BLaER1 (cell line): ENCODE measurements around the gene ESD.

Source experiments
- H3K27ac ChIP-seq: shearing (Covaris generic); formaldehyde crosslinking; 2 replicates; pipeline ENCODE4 v1.8.1; 2022
- H3K27me3 ChIP-seq: shearing (Covaris generic); formaldehyde crosslinking; 2 replicates; pipeline ENCODE4 v1.8.1; 2022
- H3K36me3 ChIP-seq: shearing (Covaris generic); formaldehyde crosslinking; 2 replicates; pipeline ENCODE4 v1.8.1; 2022
- H3K4me1 ChIP-seq: shearing (Covaris generic); formaldehyde crosslinking; 2 replicates; pipeline ENCODE4 v1.8.1; 2022
- H3K4me2 ChIP-seq: shearing (Covaris generic); formaldehyde crosslinking; 2 replicates; pipeline ENCODE4 v1.8.1; 2022
- H3K4me3 ChIP-seq: shearing (Covaris generic); formaldehyde crosslinking; 2 replicates; pipeline ENCODE4 v1.8.1; 2022
- H3K9ac ChIP-seq: shearing (Covaris generic); formaldehyde crosslinking; 2 replicates; pipeline ENCODE4 v1.8.1; 2022
- H3K9me3 ChIP-seq: shearing (Covaris generic); formaldehyde crosslinking; 2 replicates; pipeline ENCODE4 v1.8.1; 2022
- H4K20me1 ChIP-seq: shearing (Covaris generic); formaldehyde crosslinking; 2 replicates; pipeline ENCODE4 v1.8.1; 2022
- Cebpa-rat ChIP-seq: shearing (Covaris generic); IDR thresholded peaks from 2 replicates; pipeline ENCODE4 v1.8.1; 2022

The ESD gene

DNA sequence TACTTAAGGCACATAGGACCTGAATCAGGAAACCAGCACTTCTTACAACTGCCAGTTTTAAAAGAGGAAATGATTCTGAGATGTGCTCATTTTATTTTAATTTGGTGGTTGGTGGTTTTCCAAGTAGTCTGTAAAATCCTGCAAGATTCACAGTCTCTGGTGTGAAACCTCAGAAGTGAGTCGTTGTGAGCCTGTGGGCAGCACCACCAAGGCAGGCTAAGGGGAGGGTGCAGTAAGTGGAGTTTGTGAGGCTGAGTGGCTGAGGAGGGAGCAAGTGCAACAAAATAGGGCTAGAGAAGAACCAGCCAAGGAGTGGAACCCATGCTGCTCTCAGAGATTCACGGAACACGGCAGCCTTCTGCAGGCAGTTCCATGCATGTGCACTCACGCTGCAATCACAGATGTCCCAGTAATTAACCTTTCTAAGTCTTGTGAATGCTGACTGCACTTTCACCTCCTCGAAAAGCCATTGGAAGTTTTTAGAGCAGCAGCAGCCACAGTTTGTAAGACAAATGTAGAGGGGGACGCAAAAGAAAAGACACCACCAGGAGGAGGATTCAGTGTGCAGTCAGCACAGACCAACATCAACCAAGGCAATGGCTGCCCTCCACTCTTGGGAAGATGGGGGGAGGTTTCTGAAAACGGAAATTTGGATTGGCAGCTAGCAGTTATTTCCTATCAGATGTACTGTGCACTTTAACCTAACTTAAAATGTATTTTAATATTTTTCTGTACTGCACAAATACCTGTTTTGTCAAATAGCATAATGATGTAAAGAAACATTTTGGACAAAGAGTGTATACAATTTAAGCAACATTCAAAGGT, 44.9 kb downstream of the ESD start:
- peak overlapping the region; percentile 76 for H3K4me2 ChIP-seq
- H3K4me1 ChIP-seq: peaks cover 57% of the 10 kb centered on the region
- peaks cover 42% of the 10 kb centered on the region for H3K36me3 ChIP-seq
- peak overlapping the region; percentile 6; the same call in 1 of the 2 replicates for H3K9ac ChIP-seq
- H3K27ac ChIP-seq: peak overlapping the region; percentile 63
- no peaks in the 10 kb centered on the region for H3K27me3 ChIP-seq
- H3K9me3 ChIP-seq: peaks cover 23% of the 10 kb centered on the region
- TF ChIP-seq Cebpa-rat: no peak
- no peak overlapping the region for H3K4me3 ChIP-seq
- no peaks in the 10 kb centered on the region for H4K20me1 ChIP-seq

DNA sequence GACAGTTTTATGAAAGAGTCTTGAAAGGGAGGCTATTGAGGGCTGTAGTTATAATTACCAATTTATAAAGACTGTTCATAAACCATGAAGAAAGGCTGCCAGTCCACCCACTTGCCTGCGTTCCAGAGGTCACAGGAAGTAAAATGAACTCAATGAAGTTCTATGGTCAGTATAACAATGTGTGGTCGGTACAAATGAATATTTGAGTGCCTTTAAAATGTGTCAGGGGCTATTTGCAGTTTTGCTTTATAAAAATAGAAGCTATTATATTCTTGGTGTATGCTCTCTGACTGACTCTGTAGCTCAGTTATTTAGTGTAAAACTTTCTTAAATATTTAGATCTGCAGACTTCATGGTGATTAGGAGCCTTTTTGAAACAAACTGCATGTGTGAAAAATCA, 47.0 kb downstream of the ESD start:
- H3K27me3 ChIP-seq: no peaks in the 10 kb centered on the region
- H3K27ac ChIP-seq: peak overlapping the region; percentile 29
- H3K4me2 ChIP-seq: no peak overlapping the region
- H3K4me1 ChIP-seq: peaks cover 71% of the 10 kb centered on the region
- peaks cover 60% of the 10 kb centered on the region for H3K36me3 ChIP-seq
- no peak overlapping the region for H3K4me3 ChIP-seq
- no peak overlapping the region for H3K9ac ChIP-seq
- peaks cover 41% of the 10 kb centered on the region for H3K9me3 ChIP-seq
- TF ChIP-seq Cebpa-rat: no peak
- no peaks in the 10 kb centered on the region for H4K20me1 ChIP-seq

DNA sequence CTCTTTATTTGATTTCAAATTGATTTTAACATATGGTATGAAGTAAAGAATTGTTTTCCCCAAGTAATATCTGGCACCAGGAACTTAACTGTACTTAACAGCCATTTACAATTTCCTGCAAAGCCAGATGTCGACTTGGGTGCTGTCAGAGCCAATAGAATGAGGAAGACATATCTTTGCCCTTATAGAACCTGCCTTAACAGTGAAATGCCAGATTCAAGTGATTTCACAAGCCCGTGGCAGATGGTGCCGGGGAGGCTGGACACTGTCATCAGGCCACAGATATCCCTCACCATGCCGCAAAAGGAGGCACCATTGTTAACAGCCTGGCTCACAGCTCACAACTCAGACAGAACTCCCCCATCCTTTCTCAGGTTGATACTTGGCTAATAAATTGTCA, 48.7 kb downstream of the ESD start:
- Histone ChIP-seq H4K20me1 (no peaks in the 10 kb centered on the region), H3K4me1 (peaks cover 77% of the 10 kb centered on the region), H3K4me2 (peak overlapping the region; percentile 9; the same call in 1 of the 2 replicates), H3K27me3 (no peaks in the 10 kb centered on the region), H3K4me3 (no peak overlapping the region), H3K27ac (peak overlapping the region; percentile 15; the same call in 1 of the 2 replicates), H3K9ac (no peak overlapping the region), H3K9me3 (peaks cover 52% of the 10 kb centered on the region), H3K36me3 (peaks cover 67% of the 10 kb centered on the region)
- TF ChIP-seq Cebpa-rat: no peak

GRCh38 chr13:46747031-46747820, 49.7 kb downstream of the ESD start:
- peak overlapping the region; percentile 51 for H3K4me2 ChIP-seq
- H3K27ac ChIP-seq: peak overlapping the region; percentile 84
- H3K9me3 ChIP-seq: peaks cover 52% of the 10 kb centered on the region
- no peak overlapping the region for H3K9ac ChIP-seq
- H3K27me3 ChIP-seq: no peaks in the 10 kb centered on the region
- H3K4me1 ChIP-seq: peaks cover 67% of the 10 kb centered on the region
- peaks cover 73% of the 10 kb centered on the region for H3K36me3 ChIP-seq
- no peak for TF ChIP-seq Cebpa-rat
- 0 out of 2 replicates have a peak overlapping the region, but pooled peaks have one; percentile 16 for H3K4me3 ChIP-seq
- H4K20me1 ChIP-seq: no peaks in the 10 kb centered on the region

DNA sequence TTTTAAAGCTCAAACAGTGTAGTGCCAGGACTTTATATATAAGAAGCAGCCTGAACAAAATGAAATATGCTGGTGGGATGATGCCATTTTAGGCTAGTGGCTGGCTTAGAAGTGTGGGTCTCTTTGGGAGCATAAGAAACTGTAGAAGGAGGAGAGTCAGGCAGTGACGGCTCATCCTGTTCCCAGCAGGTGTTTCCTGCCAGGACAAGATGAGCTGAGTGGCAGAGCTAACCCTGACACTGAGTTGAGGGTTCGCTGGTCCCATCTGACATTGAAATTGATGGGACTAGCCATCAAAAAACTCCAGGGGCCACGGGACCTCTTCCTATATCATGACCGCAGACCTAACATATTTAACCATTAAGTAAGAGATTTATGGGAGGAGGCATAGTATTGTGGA, 51.3 kb downstream of the ESD start:
- peaks cover 54% of the 10 kb centered on the region for H3K9me3 ChIP-seq
- H3K27me3 ChIP-seq: no peaks in the 10 kb centered on the region
- peaks cover 51% of the 10 kb centered on the region for H3K4me1 ChIP-seq
- H3K36me3 ChIP-seq: peaks cover 87% of the 10 kb centered on the region
- peak overlapping the region; percentile 51 for H3K4me2 ChIP-seq
- 0 out of 2 replicates have a peak overlapping the region, but pooled peaks have one; percentile 40 for H3K9ac ChIP-seq
- peak overlapping the region; percentile 84 for H3K27ac ChIP-seq
- peak overlapping the region; percentile 16; the same call in 1 of the 2 replicates for H3K4me3 ChIP-seq
- H4K20me1 ChIP-seq: no peaks in the 10 kb centered on the region
- no peak for TF ChIP-seq Cebpa-rat

- peaks cover 86% of the 10 kb centered on the region for H3K36me3 ChIP-seq
- H3K27me3 ChIP-seq: no peaks in the 10 kb centered on the region
- peaks cover 51% of the 10 kb centered on the region for H3K9me3 ChIP-seq
These were observed 51.9 kb downstream of the ESD start for GRCh38 chr13:46745062-46745461.

DNA sequence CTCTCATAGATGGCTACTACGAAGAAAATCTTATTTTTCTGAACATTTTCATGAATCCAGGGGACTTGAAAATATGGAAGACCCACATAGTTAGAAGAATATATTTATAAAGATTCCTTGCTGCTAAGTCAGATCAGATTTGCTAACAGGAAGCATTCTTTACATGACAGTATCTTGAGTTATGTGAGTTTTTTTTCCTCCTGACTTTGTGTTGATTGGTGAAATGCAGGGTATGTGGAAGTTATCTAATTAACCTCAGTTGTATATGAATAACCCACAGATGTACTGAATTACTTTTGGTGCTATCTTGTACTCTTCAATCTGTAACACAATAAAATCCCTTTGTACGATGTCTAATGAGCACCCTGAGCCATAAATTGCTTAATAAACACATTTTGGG, 53.8 kb downstream of the ESD start:
- Histone ChIP-seq H3K4me1 (peaks cover 34% of the 10 kb centered on the region), H3K4me2 (no peak overlapping the region), H3K9me3 (peaks cover 41% of the 10 kb centered on the region), H4K20me1 (no peaks in the 10 kb centered on the region), H3K27me3 (no peaks in the 10 kb centered on the region), H3K4me3 (no peak overlapping the region), H3K36me3 (peaks cover 82% of the 10 kb centered on the region), H3K27ac (no peak overlapping the region), H3K9ac (no peak overlapping the region)
- no peak for TF ChIP-seq Cebpa-rat

More at GRCh38 chr13:46745062-46745461, 51.9 kb downstream of the ESD start:
- Histone ChIP-seq H3K9ac (0 out of 2 replicates have a peak overlapping the region, but pooled peaks have one; percentile 40), H3K4me2 (peak overlapping the region; percentile 51), H3K4me1 (peaks cover 45% of the 10 kb centered on the region), H3K4me3 (peak overlapping the region; percentile 16; the same call in 1 of the 2 replicates), H4K20me1 (no peaks in the 10 kb centered on the region), H3K27ac (peak overlapping the region; percentile 84)
- no peak for TF ChIP-seq Cebpa-rat

DNA sequence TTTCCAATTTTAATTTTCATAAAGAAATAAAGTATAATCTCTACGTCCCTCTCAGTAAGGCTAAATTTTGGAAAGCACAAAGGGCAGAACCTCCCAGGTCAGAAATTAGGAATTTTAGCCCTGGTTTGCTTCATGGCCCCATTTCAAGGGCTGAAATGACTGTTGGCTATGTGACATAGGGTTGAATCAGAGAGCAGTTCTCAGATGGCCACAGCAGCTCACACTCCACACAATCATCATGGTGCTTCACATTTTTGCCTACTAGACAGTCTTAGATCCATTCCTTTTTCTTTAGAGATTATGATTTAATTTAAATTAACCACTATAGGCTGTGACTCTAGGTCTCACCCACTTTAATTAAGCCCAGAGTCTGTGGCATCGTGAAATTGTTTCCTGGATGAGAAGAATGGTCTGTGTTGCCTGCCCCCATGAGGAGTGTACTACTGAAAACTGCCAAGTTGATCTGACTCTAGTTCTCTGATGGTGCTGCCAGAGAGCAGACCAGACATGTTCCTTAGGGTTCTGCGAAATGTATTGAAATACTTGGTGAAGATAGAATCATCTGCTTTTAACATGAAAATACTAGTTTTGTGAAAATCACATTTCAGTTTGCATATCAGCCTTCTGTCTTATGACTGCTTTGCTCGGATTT, 57.4 kb downstream of the ESD start:
- peaks cover 72% of the 10 kb centered on the region for H3K36me3 ChIP-seq
- H3K9ac ChIP-seq: no peak overlapping the region
- H3K4me2 ChIP-seq: no peak overlapping the region
- no peak for TF ChIP-seq Cebpa-rat
- H3K27me3 ChIP-seq: no peaks in the 10 kb centered on the region
- peaks cover 9% of the 10 kb centered on the region; the same call in 1 of the 2 replicates for H3K9me3 ChIP-seq
- no peak overlapping the region for H3K27ac ChIP-seq
- H4K20me1 ChIP-seq: no peaks in the 10 kb centered on the region
- no peak overlapping the region for H3K4me3 ChIP-seq
- H3K4me1 ChIP-seq: peaks cover 18% of the 10 kb centered on the region

DNA sequence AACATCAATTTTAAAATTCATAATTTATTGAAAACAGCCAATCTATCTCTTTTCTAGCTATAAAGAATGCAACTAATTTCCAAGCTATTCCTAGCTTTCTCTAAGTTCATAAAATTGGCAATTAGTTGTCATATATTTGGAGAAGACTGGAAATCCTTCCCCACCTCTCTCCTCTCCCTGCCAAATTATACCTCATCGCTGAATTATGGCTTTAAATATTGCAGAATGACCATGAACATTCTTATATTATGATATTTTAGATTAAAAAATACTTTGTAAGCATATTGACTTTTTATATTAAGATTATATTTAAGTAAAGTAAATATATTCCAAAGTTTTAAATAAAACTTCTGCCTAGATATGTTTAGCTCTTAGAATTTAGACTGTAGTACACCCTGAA, 58.2 kb downstream of the ESD start:
- no peak overlapping the region for H3K9ac ChIP-seq
- 0 out of 2 replicates have a peak, but pooled peaks cover 3% of the 10 kb centered on the region for H3K9me3 ChIP-seq
- no peaks in the 10 kb centered on the region for H3K27me3 ChIP-seq
- peaks cover 15% of the 10 kb centered on the region for H3K4me1 ChIP-seq
- no peaks in the 10 kb centered on the region for H4K20me1 ChIP-seq
- H3K4me2 ChIP-seq: no peak overlapping the region
- H3K36me3 ChIP-seq: peaks cover 64% of the 10 kb centered on the region
- no peak for TF ChIP-seq Cebpa-rat
- H3K27ac ChIP-seq: no peak overlapping the region
- H3K4me3 ChIP-seq: no peak overlapping the region
